Glutamatergic neuron (in vitro differentiated cells): Measurements from ENCODE around the gene GATAD1. TPM values are rescaled to one million over a fixed set of nuclear protein-coding genes. Genes with fewer than 3 reads are reported as not detected.

Experiments
- DNase-seq: peaks from one replicate; pipeline ENCODE4 v3.0.0; 2022
- H3K27ac Mint-ChIP-seq: one replicate; pipeline ENCODE4 v1.8.0; 2020; ENCODE audit warnings: mild to moderate bottlenecking, mixed read lengths, inconsistent platforms; ENCODE audit not compliant: unreplicated experiment
- H3K27me3 Mint-ChIP-seq: one replicate; pipeline ENCODE4 v1.8.0; 2020; ENCODE audit warnings: mild to moderate bottlenecking, moderate library complexity, mixed read lengths, inconsistent platforms; ENCODE audit not compliant: unreplicated experiment
- H3K36me3 Mint-ChIP-seq: one replicate; pipeline ENCODE4 v1.8.0; 2020; ENCODE audit warnings: mild to moderate bottlenecking, mixed read lengths, inconsistent platforms; ENCODE audit not compliant: unreplicated experiment
- H3K4me1 Mint-ChIP-seq: one replicate; pipeline ENCODE4 v1.8.0; 2020; ENCODE audit warnings: mild to moderate bottlenecking, low read depth, mixed read lengths, inconsistent platforms; ENCODE audit not compliant: unreplicated experiment
- H3K4me3 Mint-ChIP-seq: one replicate; pipeline ENCODE4 v1.8.0; 2020; ENCODE audit warnings: mild to moderate bottlenecking, mixed read lengths, inconsistent platforms; ENCODE audit not compliant: unreplicated experiment
- H3K9me3 Mint-ChIP-seq: one replicate; pipeline ENCODE4 v1.8.0; 2020; ENCODE audit warnings: mild to moderate bottlenecking, moderate library complexity, mixed read lengths, inconsistent platforms; ENCODE audit not compliant: unreplicated experiment
- total RNA-seq: library from RNA; stranded (reverse); fragmentation: NEBNext Ultra II Directional; extraction: Animal tissue kit (Norgen Biotek cat#: 25700); gene quantifications from one replicate; pipeline ENCODE4 v1.2.1, GENCODE V29; 2021; ENCODE audit not compliant: unreplicated experiment
- TF ChIP-seq, protein P1 (sequence below): fragments of 200-600 bp; sonication (generic); IDR thresholded peaks from one replicate; pipeline ENCODE4 v1.5.0; 2021; ENCODE audit not compliant: partially characterized antibody, unreplicated experiment

GATAD1 gene
- total RNA-seq, 1 donor from 2014 or later: 20.3 TPM

- DNase-seq: no peak
- Mint-ChIP-seq H3K4me3 (no peak overlapping the region), H3K36me3 (no peaks in the 10 kb centered on the region), H3K27me3 (no peaks in the 10 kb centered on the region), H3K4me1 (peaks cover 4% of the 10 kb centered on the region), H3K9me3 (no peaks in the 10 kb centered on the region), H3K27ac (no peak overlapping the region)
- TF ChIP-seq, protein P1, sequence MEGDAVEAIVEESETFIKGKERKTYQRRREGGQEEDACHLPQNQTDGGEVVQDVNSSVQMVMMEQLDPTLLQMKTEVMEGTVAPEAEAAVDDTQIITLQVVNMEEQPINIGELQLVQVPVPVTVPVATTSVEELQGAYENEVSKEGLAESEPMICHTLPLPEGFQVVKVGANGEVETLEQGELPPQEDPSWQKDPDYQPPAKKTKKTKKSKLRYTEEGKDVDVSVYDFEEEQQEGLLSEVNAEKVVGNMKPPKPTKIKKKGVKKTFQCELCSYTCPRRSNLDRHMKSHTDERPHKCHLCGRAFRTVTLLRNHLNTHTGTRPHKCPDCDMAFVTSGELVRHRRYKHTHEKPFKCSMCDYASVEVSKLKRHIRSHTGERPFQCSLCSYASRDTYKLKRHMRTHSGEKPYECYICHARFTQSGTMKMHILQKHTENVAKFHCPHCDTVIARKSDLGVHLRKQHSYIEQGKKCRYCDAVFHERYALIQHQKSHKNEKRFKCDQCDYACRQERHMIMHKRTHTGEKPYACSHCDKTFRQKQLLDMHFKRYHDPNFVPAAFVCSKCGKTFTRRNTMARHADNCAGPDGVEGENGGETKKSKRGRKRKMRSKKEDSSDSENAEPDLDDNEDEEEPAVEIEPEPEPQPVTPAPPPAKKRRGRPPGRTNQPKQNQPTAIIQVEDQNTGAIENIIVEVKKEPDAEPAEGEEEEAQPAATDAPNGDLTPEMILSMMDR: no peak
Observed at GRCh38 chr7:92451645-92452044, 4.4 kb downstream of the GATAD1 start.

- no peaks in the 10 kb centered on the region for H3K27me3 Mint-ChIP-seq
- no peaks in the 10 kb centered on the region for H3K9me3 Mint-ChIP-seq
- H3K4me1 Mint-ChIP-seq: no peaks in the 10 kb centered on the region
- TF ChIP-seq, protein P1: no peak
- H3K36me3 Mint-ChIP-seq: no peaks in the 10 kb centered on the region
- no peak for DNase-seq
- H3K27ac Mint-ChIP-seq: no peak overlapping the region
- H3K4me3 Mint-ChIP-seq: no peak overlapping the region
Observed at GRCh38 chr7:92456236-92456635, 9.0 kb downstream of the GATAD1 start.

DNA sequence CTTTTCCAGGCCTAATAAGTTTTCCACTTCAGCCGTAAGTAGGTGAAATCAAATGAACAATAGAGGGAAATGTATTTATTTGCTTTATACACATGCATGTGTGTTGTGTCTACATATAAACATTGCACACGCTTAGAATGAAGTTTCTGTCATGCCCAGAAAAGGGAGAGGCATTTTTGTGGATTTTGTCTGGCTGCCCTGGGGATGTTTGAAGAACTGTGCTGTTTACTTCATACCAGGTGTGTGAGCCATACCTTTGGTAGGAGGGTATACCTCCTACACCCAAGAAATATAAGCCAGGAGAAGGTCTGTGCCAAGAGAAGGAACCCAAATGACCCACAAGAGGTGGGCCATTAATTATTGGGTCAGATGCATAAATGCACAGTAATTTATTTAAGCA is 12.8 kb downstream of the GATAD1 start:
- Mint-ChIP-seq H3K27ac (no peak overlapping the region), H3K4me1 (no peaks in the 10 kb centered on the region), H3K9me3 (no peaks in the 10 kb centered on the region), H3K4me3 (no peak overlapping the region), H3K27me3 (peaks cover 3% of the 10 kb centered on the region), H3K36me3 (no peaks in the 10 kb centered on the region)
- no peak for DNase-seq
- TF ChIP-seq, protein P1: no peak

DNA sequence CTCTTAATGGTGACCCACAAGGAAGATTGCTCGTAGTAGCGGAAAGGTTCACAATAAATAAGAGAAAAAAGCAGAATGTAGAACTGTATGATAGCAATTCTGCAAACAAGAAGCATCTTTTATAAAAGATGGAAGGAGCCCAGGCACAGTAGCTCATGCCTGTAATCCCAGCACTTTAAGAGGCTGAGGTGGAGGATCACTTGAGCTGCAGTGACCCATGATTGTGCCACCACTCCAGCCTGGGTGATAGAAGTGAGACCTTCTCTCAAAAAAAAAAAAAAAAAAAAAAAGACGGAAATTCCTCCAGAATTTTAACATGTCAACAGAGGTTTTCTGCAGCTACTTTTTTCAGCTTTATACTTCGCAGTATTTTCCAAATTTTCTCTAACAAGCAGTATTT is 13.2 kb downstream of the GATAD1 start:
- no peak overlapping the region for H3K27ac Mint-ChIP-seq
- H3K4me1 Mint-ChIP-seq: no peaks in the 10 kb centered on the region
- DNase-seq: no peak
- TF ChIP-seq, protein P1: no peak
- no peak overlapping the region for H3K4me3 Mint-ChIP-seq
- no peaks in the 10 kb centered on the region for H3K9me3 Mint-ChIP-seq
- peaks cover 3% of the 10 kb centered on the region for H3K27me3 Mint-ChIP-seq
- H3K36me3 Mint-ChIP-seq: no peaks in the 10 kb centered on the region

GRCh38 chr7:92461027-92462003 is 14.0 kb downstream of the GATAD1 start:
- Mint-ChIP-seq H3K4me1 (no peaks in the 10 kb centered on the region), H3K4me3 (no peak overlapping the region), H3K9me3 (no peaks in the 10 kb centered on the region), H3K36me3 (no peaks in the 10 kb centered on the region), H3K27me3 (peaks cover 3% of the 10 kb centered on the region), H3K27ac (no peak overlapping the region)
- peak; percentile 36 for DNase-seq
- TF ChIP-seq, protein P1: peak; percentile 72
